ENCODE measurements around the gene RPLP1. TPM values are rescaled to one million over a fixed set of nuclear protein-coding genes. Genes with fewer than 3 reads are reported as not detected.
A peak's percentile ranks its signal among the peaks of the same experiment; 100 is the strongest.

Gene RPLP1
- total RNA-seq, 1 experiment from 2014 or later, result 2,621 TPM

DNA sequence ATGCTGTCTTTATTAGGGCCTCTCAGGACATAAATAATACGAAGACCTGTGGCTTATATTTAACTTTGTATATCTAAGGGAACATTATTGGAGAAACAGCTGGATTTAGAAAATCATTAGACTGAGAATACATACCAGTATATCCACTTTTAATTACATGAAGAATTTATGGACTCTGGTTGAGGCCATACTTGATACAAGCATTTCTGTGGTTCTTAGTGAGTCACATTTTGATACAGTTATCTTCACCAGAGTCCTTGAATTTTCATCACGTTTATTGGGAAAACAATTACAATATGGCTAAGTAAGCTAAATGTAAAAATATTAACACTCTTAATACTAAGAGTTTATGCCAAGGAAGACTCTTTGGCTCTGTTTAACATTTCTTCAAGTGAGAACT, 28.6 kb upstream of the RPLP1 start:
- ChIA-PET POLR2A (interaction anchor here (1.6 to 4.5 kb wide), 3 partner anchors 9 to 32 kb away, joined by 7 to 34 read pairs (median 27); partner anchors contain the start of genes KIF23 and RPLP1), CTCF (interaction anchor here (2.1 kb wide), 1 partner anchor 39 kb away, joined by 6 read pairs; no protein-coding TSS in a partner anchor)
- H3K4me1 Mint-ChIP-seq (ENCODE audit: insufficient read depth, unreplicated experiment), result peaks cover 10% of the 10 kb centered on the region

DNA sequence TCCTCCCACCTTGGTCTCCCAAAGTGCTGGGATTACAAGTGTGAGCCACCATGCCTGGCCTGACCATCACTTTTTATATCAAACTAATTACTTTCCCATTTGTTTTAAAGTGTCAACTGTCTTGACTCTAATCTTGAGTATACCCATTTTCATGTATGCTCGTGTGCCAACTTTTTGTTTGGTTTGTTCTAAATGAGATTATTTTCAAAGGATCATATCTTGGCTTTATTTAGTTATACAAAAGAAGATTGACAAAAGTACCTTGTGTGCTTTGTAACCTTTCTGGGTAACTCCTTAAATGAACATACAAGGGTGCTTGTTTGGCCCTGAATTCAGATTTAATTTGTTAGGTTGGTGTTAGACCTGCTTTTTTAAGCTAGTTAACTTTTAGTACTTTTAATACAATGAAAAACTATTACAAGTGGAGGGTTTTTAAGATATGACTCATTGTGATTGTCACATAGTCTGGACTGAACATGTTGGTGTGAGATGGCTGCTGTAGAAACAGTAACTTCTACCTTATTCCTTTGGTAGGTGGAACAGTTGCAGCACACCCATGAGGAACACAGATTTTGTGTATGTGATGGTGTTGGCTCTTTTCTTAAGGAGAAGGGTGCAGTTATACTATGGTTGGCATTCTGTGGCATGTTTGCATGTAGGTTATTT, 27.7 kb upstream of the RPLP1 start:
- intact Hi-C loops (cut with micrococcal nuclease), result no loop called here
- Mint-ChIP-seq H3K27me3 (ENCODE audit: insufficient read depth, unreplicated experiment) (no peaks in the 10 kb centered on the region), H3K36me3 (ENCODE audit: insufficient read depth, unreplicated experiment) (peaks cover 32% of the 10 kb centered on the region), H3K9me3 (ENCODE audit: unreplicated experiment) (no peaks in the 10 kb centered on the region), H3K27ac (ENCODE audit: low read depth, unreplicated experiment) (peak overlapping the region; percentile 61), H3K4me1 (ENCODE audit: insufficient read depth, unreplicated experiment) (peaks cover 10% of the 10 kb centered on the region), H3K4me3 (ENCODE audit: unreplicated experiment) (no peak overlapping the region)
- CTCF ChIA-PET, result interaction anchor here (2.1 kb wide), 1 partner anchor 38 kb away, joined by 6 read pairs; no protein-coding TSS in a partner anchor
- BruUV-seq (replicated peaks), result no TSS peak
- POLR2A ChIA-PET, result interaction anchor here (3.3 to 4.5 kb wide), 2 partner anchors 10 to 28 kb away, joined by 27 to 34 read pairs; partner anchors contain the start of genes KIF23 and RPLP1
- DNase-seq (ENCODE audit: unreplicated experiment), result no peak
- TF ChIP-seq, protein P1, sequence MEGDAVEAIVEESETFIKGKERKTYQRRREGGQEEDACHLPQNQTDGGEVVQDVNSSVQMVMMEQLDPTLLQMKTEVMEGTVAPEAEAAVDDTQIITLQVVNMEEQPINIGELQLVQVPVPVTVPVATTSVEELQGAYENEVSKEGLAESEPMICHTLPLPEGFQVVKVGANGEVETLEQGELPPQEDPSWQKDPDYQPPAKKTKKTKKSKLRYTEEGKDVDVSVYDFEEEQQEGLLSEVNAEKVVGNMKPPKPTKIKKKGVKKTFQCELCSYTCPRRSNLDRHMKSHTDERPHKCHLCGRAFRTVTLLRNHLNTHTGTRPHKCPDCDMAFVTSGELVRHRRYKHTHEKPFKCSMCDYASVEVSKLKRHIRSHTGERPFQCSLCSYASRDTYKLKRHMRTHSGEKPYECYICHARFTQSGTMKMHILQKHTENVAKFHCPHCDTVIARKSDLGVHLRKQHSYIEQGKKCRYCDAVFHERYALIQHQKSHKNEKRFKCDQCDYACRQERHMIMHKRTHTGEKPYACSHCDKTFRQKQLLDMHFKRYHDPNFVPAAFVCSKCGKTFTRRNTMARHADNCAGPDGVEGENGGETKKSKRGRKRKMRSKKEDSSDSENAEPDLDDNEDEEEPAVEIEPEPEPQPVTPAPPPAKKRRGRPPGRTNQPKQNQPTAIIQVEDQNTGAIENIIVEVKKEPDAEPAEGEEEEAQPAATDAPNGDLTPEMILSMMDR (IDR thresholded peaks at IDR 0.05; ENCODE audit: unreplicated experiment), result no peak

More for the DNA sequence above, 28.6 kb upstream of the RPLP1 start:
- no peak for DNase-seq (ENCODE audit: unreplicated experiment)
- Mint-ChIP-seq H3K27ac (ENCODE audit: low read depth, unreplicated experiment) (no peak overlapping the region), H3K4me3 (ENCODE audit: unreplicated experiment) (no peak overlapping the region), H3K27me3 (ENCODE audit: insufficient read depth, unreplicated experiment) (no peaks in the 10 kb centered on the region), H3K9me3 (ENCODE audit: unreplicated experiment) (no peaks in the 10 kb centered on the region), H3K36me3 (ENCODE audit: insufficient read depth, unreplicated experiment) (peaks cover 31% of the 10 kb centered on the region)
- BruUV-seq (replicated peaks), result no TSS peak
- intact Hi-C loops (cut with micrococcal nuclease), result no loop called here
- TF ChIP-seq, protein P1 (IDR thresholded peaks at IDR 0.05; ENCODE audit: unreplicated experiment), result no peak

DNA sequence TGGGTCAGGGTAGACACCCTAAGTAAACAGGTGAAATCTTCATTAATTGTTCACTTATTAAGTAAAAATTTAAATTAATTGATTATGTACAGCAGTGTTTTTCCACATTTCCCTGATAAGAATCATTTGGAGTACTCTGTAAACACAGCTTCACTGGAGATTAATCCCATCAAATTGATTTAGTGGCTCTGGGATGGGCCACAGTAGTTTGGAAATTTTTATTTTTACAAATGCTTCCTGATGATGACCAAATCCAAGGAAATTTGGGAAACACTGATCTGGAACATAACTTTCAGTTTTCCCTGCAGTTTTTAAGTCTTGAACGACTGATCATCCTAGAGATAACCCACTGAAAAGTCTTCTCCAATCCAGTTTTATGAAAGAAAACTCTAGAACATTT, 18.8 kb upstream of the RPLP1 start:
- POLR2A ChIA-PET, result interaction anchor here (1.2 to 2.4 kb wide), 3 partner anchors 18 to 29 kb away, joined by 3 to 7 read pairs (median 4); partner anchors contain the start of gene KIF23
- TF ChIP-seq, protein P1 (IDR thresholded peaks at IDR 0.05; ENCODE audit: unreplicated experiment), result no peak
- Mint-ChIP-seq H3K4me1 (ENCODE audit: insufficient read depth, unreplicated experiment) (peaks cover 5% of the 10 kb centered on the region), H3K27ac (ENCODE audit: low read depth, unreplicated experiment) (no peak overlapping the region), H3K9me3 (ENCODE audit: unreplicated experiment) (no peaks in the 10 kb centered on the region), H3K4me3 (ENCODE audit: unreplicated experiment) (no peak overlapping the region), H3K36me3 (ENCODE audit: insufficient read depth, unreplicated experiment) (peaks cover 30% of the 10 kb centered on the region), H3K27me3 (ENCODE audit: insufficient read depth, unreplicated experiment) (no peaks in the 10 kb centered on the region)
- DNase-seq (ENCODE audit: unreplicated experiment), result no peak
- intact Hi-C loops (cut with micrococcal nuclease), result no loop called here
- CTCF ChIA-PET, result interaction anchor here (0.9 kb wide), 1 partner anchor 29 kb away, joined by 3 read pairs; no protein-coding TSS in a partner anchor
- no TSS peak for BruUV-seq (replicated peaks)

DNA sequence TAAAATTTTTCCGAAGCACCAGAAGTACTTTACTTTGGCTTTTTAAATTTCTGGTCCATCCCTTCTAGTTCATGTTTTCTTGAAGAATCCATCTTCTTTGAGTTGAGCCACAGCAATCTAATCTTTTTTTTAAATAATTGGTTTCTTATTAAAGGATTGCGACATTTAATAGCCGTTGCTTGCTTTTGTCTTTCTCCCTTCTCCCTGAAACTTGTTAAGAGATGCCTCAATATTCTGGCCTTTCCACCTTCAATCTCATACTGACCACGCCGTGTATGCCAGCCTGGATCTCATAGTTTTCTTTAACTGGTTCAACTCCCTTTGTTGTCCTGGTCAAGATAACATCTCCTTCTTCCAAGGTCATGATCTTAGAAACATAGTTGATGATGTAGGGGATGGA, 18.4 kb upstream of the RPLP1 start:
- Mint-ChIP-seq H3K36me3 (ENCODE audit: insufficient read depth, unreplicated experiment) (peaks cover 31% of the 10 kb centered on the region), H3K27ac (ENCODE audit: low read depth, unreplicated experiment) (no peak overlapping the region), H3K9me3 (ENCODE audit: unreplicated experiment) (no peaks in the 10 kb centered on the region), H3K4me3 (ENCODE audit: unreplicated experiment) (no peak overlapping the region), H3K27me3 (ENCODE audit: insufficient read depth, unreplicated experiment) (no peaks in the 10 kb centered on the region), H3K4me1 (ENCODE audit: insufficient read depth, unreplicated experiment) (peaks cover 5% of the 10 kb centered on the region)
- POLR2A ChIA-PET, result interaction anchor here (1.4 to 2.4 kb wide), 2 partner anchors 17 to 20 kb away, joined by 4 to 7 read pairs; partner anchors contain the start of gene KIF23
- CTCF ChIA-PET, result no interaction called here
- no TSS peak for BruUV-seq (replicated peaks)
- DNase-seq (ENCODE audit: unreplicated experiment), result no peak
- intact Hi-C loops (cut with micrococcal nuclease), result no loop called here
- TF ChIP-seq, protein P1 (IDR thresholded peaks at IDR 0.05; ENCODE audit: unreplicated experiment), result no peak
